ENCODE data around the gene RAP1GAP. TPM values are rescaled to one million over a fixed set of nuclear protein-coding genes. Genes with fewer than 3 reads are reported as not detected.

RAP1GAP gene
- total RNA-seq, 2 experiments from 2014 or later: not detected

DNA sequence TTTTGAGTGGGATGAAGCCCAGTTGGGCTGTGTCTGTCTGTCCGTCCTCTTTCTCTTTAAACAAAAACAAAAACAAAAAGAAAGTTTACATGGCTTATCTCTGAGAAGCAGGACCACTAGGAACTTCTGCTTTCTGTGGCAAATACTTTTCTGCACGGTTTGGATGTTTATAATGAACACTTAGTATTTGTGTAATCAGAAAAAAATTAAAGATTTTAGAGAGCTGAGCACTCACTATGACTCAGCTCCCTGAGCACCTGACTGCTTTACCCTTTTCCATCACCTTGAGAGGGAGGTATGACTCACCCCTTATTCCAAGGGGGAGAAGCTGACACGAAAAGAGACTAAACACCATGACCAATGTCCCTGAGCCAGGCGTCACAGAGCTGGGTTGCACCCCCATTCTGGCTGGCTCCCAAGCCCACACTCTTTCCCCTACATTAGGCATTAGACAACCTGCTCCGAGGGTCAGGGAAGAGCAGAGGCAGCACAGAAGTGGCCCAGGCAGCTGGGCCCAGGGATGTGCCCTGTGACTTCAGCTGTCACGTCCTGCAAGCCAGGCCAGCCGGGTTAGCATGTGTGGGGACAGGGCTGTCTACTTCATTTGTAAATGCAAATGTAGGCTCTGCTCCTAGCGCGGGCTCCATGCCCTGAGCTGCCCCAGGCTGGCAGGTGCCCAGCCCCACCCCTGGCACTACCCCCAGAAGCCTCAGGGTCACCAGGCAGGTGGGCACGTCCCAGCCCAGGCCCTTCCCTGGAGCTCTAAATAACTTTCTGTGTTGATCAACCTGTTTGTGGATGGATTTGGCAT, 30.4 kb downstream of the RAP1GAP start:
- no peak for TF ChIP-seq EZH2phosphoT487 (IDR thresholded peaks at IDR 0.05; ENCODE audit: borderline replicate concordance, low read depth, low read length)
- TF ChIP-seq, protein P1, sequence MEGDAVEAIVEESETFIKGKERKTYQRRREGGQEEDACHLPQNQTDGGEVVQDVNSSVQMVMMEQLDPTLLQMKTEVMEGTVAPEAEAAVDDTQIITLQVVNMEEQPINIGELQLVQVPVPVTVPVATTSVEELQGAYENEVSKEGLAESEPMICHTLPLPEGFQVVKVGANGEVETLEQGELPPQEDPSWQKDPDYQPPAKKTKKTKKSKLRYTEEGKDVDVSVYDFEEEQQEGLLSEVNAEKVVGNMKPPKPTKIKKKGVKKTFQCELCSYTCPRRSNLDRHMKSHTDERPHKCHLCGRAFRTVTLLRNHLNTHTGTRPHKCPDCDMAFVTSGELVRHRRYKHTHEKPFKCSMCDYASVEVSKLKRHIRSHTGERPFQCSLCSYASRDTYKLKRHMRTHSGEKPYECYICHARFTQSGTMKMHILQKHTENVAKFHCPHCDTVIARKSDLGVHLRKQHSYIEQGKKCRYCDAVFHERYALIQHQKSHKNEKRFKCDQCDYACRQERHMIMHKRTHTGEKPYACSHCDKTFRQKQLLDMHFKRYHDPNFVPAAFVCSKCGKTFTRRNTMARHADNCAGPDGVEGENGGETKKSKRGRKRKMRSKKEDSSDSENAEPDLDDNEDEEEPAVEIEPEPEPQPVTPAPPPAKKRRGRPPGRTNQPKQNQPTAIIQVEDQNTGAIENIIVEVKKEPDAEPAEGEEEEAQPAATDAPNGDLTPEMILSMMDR (conservative IDR thresholded peaks at IDR 0.05; ENCODE audit: low read length): no peak
- POLR2A ChIA-PET: interaction anchor here (1.7 kb wide), 1 partner anchor 13 kb away, joined by 3 read pairs; no protein-coding TSS in a partner anchor
- Histone ChIP-seq H3K4me1 (ENCODE audit: insufficient read depth, low read length, poor library complexity, severe bottlenecking) (no peaks in the 10 kb centered on the region), H2AFZ (ENCODE audit: low read length) (no peak overlapping the region), H3K4me2 (ENCODE audit: low read length) (no peak overlapping the region), H3K79me2 (ENCODE audit: insufficient read depth, low read depth, low read length) (no peaks in the 10 kb centered on the region), H4K20me1 (ENCODE audit: insufficient read depth, low read length) (no peaks in the 10 kb centered on the region), H3K27ac (ENCODE audit: low read depth, low read length, poor library complexity, severe bottlenecking) (no peak overlapping the region), H3K4me3 (ENCODE audit: low read depth, low read length, poor library complexity, severe bottlenecking) (no peak overlapping the region), H3K9me3 (ENCODE audit: low read length) (no peaks in the 10 kb centered on the region), H3K9me2 (ENCODE audit: insufficient read depth, low read length) (no peaks in the 10 kb centered on the region), H3K36me3 (ENCODE audit: insufficient read depth, low read length) (no peaks in the 10 kb centered on the region)
- intact Hi-C loops (cut with micrococcal nuclease; ENCODE audit: unreplicated experiment): no loop called here
- no peak for DNase-seq (ENCODE audit: low spot score)
- CTCF ChIA-PET (ENCODE audit: unreplicated experiment): no interaction called here
- BruUV-seq (replicated peaks): no TSS peak

DNA sequence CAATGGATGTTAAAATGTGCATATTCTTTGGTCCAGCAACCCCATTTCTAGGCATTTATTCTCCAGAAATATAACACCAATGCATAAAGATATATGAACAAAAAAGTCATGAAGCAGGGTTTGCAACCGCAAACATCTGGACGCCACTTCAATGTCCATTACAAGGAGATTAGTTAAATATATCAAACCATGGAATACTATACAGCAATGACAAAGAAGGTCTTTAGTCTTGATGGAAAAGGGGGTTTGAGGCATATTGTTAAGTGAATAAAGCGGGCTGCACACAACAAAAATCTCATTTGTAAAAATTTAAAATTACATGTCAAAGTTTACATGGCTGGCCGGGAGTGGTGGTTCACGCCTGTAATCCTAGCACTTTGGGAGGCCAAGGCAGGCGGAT, 31.6 kb downstream of the RAP1GAP start:
- H3K27ac ChIP-seq (ENCODE audit: low read depth, low read length, poor library complexity, severe bottlenecking): no peak overlapping the region
- DNase-seq (ENCODE audit: low spot score): no peak
- BruUV-seq (replicated peaks): no TSS peak
- no peaks in the 10 kb centered on the region for H3K79me2 ChIP-seq (ENCODE audit: insufficient read depth, low read depth, low read length)
- ChIA-PET CTCF (ENCODE audit: unreplicated experiment) (no interaction called here), POLR2A (no interaction called here)
- H3K9me3 ChIP-seq (ENCODE audit: low read length): no peaks in the 10 kb centered on the region
- no peaks in the 10 kb centered on the region for H4K20me1 ChIP-seq (ENCODE audit: insufficient read depth, low read length)
- no peak overlapping the region for H3K4me2 ChIP-seq (ENCODE audit: low read length)
- TF ChIP-seq, protein P1 (conservative IDR thresholded peaks at IDR 0.05; ENCODE audit: low read length): no peak
- H3K4me1 ChIP-seq (ENCODE audit: insufficient read depth, low read length, poor library complexity, severe bottlenecking): no peaks in the 10 kb centered on the region
- no peak overlapping the region for H3K4me3 ChIP-seq (ENCODE audit: low read depth, low read length, poor library complexity, severe bottlenecking)
- no peak overlapping the region for H2AFZ ChIP-seq (ENCODE audit: low read length)
- intact Hi-C loops (cut with micrococcal nuclease; ENCODE audit: unreplicated experiment): no loop called here
- H3K9me2 ChIP-seq (ENCODE audit: insufficient read depth, low read length): no peaks in the 10 kb centered on the region
- no peaks in the 10 kb centered on the region for H3K36me3 ChIP-seq (ENCODE audit: insufficient read depth, low read length)

DNA sequence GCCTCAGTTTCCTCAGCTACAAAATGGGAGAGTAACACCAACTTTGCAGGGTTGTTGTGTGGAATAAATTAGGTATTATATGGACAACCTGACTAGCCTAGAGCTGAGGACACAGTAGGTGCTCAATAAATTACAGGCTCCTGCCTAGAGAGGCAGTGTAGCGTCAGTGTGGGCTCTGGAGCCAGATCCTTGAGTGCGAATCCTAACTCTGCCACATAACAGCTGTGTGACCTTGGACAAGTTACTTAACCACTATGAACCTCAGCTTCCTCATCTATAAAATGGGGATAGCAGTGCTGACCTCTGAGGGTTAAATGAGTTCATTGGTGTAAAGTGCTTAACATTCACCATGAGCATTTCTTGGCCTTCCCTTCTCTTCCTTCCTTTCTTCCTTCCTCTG, 33.1 kb downstream of the RAP1GAP start:
- no peaks in the 10 kb centered on the region for H3K4me1 ChIP-seq (ENCODE audit: insufficient read depth, low read length, poor library complexity, severe bottlenecking)
- H3K79me2 ChIP-seq (ENCODE audit: insufficient read depth, low read depth, low read length): no peaks in the 10 kb centered on the region
- ChIA-PET CTCF (ENCODE audit: unreplicated experiment) (no interaction called here), POLR2A (no interaction called here)
- H2AFZ ChIP-seq (ENCODE audit: low read length): no peak overlapping the region
- intact Hi-C loops (cut with micrococcal nuclease; ENCODE audit: unreplicated experiment): no loop called here
- H3K9me3 ChIP-seq (ENCODE audit: low read length): no peaks in the 10 kb centered on the region
- TF ChIP-seq EZH2phosphoT487 (IDR thresholded peaks at IDR 0.05; ENCODE audit: borderline replicate concordance, low read depth, low read length): no peak
- TF ChIP-seq, protein P1 (conservative IDR thresholded peaks at IDR 0.05; ENCODE audit: low read length): no peak
- H3K36me3 ChIP-seq (ENCODE audit: insufficient read depth, low read length): no peaks in the 10 kb centered on the region
- H3K4me3 ChIP-seq (ENCODE audit: low read depth, low read length, poor library complexity, severe bottlenecking): no peak overlapping the region
- no TSS peak for BruUV-seq (replicated peaks)
- H3K27ac ChIP-seq (ENCODE audit: low read depth, low read length, poor library complexity, severe bottlenecking): no peak overlapping the region
- no peaks in the 10 kb centered on the region for H4K20me1 ChIP-seq (ENCODE audit: insufficient read depth, low read length)
- no peak for DNase-seq (ENCODE audit: low spot score)
- H3K9me2 ChIP-seq (ENCODE audit: insufficient read depth, low read length): no peaks in the 10 kb centered on the region
- H3K4me2 ChIP-seq (ENCODE audit: low read length): no peak overlapping the region
